HUES48 (cell line): ENCODE data around the gene TROAP.
"Not testable (repeated sequence)": the region's sequence is repeated elsewhere in the genome, so short reads cannot be mapped to it uniquely, and the experiment has no call there.

Source experiments
- H3K27ac ChIP-seq: one replicate; pipeline ENCODE4 v1.7.0; 2013; ENCODE audit warnings: low read depth, low read length, inconsistent platforms
- H3K27me3 ChIP-seq: 2 replicates; pipeline ENCODE4 v1.6.1; 2013; ENCODE audit warnings: mild to moderate bottlenecking, low read length; ENCODE audit not compliant: control insufficient read depth, insufficient read depth
- H3K36me3 ChIP-seq: 2 replicates; pipeline ENCODE4 v1.6.1; 2013; ENCODE audit warnings: low read length; ENCODE audit not compliant: control insufficient read depth, insufficient read depth
- H3K4me1 ChIP-seq: 2 replicates; pipeline ENCODE4 v1.6.1; 2013; ENCODE audit warnings: mild to moderate bottlenecking, low read length; ENCODE audit not compliant: control insufficient read depth, insufficient read depth
- H3K4me3 ChIP-seq: 2 replicates; pipeline ENCODE4 v1.5.1; 2013; ENCODE audit warnings: mild to moderate bottlenecking, low read depth, low read length
- H3K9ac ChIP-seq: 2 replicates; pipeline ENCODE4 v1.6.1; 2013; ENCODE audit warnings: mild to moderate bottlenecking, low read depth, low read length, moderate library complexity
- H3K9me3 ChIP-seq: 2 replicates; pipeline ENCODE4 v1.6.1; 2013; ENCODE audit warnings: low read length; ENCODE audit not compliant: control insufficient read depth, insufficient read depth

The TROAP gene

GRCh38 chr12:49314811-49315210 lies 8.2 kb upstream of the TROAP start:
- Histone ChIP-seq H3K4me3 (no peak overlapping the region), H3K27ac (no peak overlapping the region), H3K36me3 (no peaks in the 10 kb centered on the region), H3K4me1 (no peaks in the 10 kb centered on the region), H3K9me3 (no peaks in the 10 kb centered on the region), H3K27me3 (no peaks in the 10 kb centered on the region), H3K9ac (no peak overlapping the region)

GRCh38 chr12:49317118-49317517 lies 5.9 kb upstream of the TROAP start:
- H3K9ac ChIP-seq: not testable (repeated sequence)

GRCh38 chr12:49320411-49321103 lies 2.5 kb upstream of the TROAP start:
- H3K27ac ChIP-seq, H3K9ac ChIP-seq, H3K36me3 ChIP-seq, H3K27me3 ChIP-seq, H3K9me3 ChIP-seq, H3K4me3 ChIP-seq: not testable (repeated sequence)
- peaks cover 11% of the 10 kb centered on the region; the same call in 1 of the 2 replicates for H3K4me1 ChIP-seq

More at GRCh38 chr12:49317118-49317517, 5.9 kb upstream of the TROAP start:
- not testable (repeated sequence) for H3K9me3 ChIP-seq, H3K36me3 ChIP-seq, H3K4me1 ChIP-seq, H3K27ac ChIP-seq, H3K4me3 ChIP-seq, H3K27me3 ChIP-seq

- Histone ChIP-seq H3K27ac (peak overlapping the region; percentile 78), H3K9ac (peak overlapping the region; percentile 69), H3K36me3 (peaks cover 25% of the 10 kb centered on the region), H3K4me1 (peaks cover 11% of the 10 kb centered on the region; the same call in 1 of the 2 replicates), H3K4me3 (peak overlapping the region; percentile 91), H3K9me3 (no peaks in the 10 kb centered on the region), H3K27me3 (no peaks in the 10 kb centered on the region)
Measured at GRCh38 chr12:49322367-49322707, 718 bp upstream of the TROAP start.

GRCh38 chr12:49323524-49324097 lies 556 bp downstream of the TROAP start:
- H3K9me3 ChIP-seq: no peaks in the 10 kb centered on the region
- H3K9ac ChIP-seq: peak overlapping the region; percentile 74
- H3K27ac ChIP-seq: peak overlapping the region; percentile 78
- peaks cover 31% of the 10 kb centered on the region for H3K36me3 ChIP-seq
- H3K4me1 ChIP-seq: peaks cover 11% of the 10 kb centered on the region; the same call in 1 of the 2 replicates
- H3K27me3 ChIP-seq: no peaks in the 10 kb centered on the region
- H3K4me3 ChIP-seq: peak overlapping the region; percentile 91

- H3K4me3 ChIP-seq: no peak overlapping the region
- H3K27ac ChIP-seq: no peak overlapping the region
- H3K9me3 ChIP-seq: no peaks in the 10 kb centered on the region
- no peak overlapping the region for H3K9ac ChIP-seq
- no peaks in the 10 kb centered on the region for H3K27me3 ChIP-seq
- peaks cover 50% of the 10 kb centered on the region for H3K36me3 ChIP-seq
- H3K4me1 ChIP-seq: peaks cover 11% of the 10 kb centered on the region; the same call in 1 of the 2 replicates
Measured at GRCh38 chr12:49325606-49326005, 2.6 kb downstream of the TROAP start.

GRCh38 chr12:49327368-49327767 lies 4.3 kb downstream of the TROAP start:
- H3K4me1 ChIP-seq: peaks cover 5% of the 10 kb centered on the region; the same call in 1 of the 2 replicates
- H3K36me3 ChIP-seq: peaks cover 59% of the 10 kb centered on the region
- H3K9ac ChIP-seq: no peak overlapping the region
- H3K27me3 ChIP-seq: peaks cover 7% of the 10 kb centered on the region
- H3K4me3 ChIP-seq: no peak overlapping the region
- H3K9me3 ChIP-seq: no peaks in the 10 kb centered on the region
- no peak overlapping the region for H3K27ac ChIP-seq

GRCh38 chr12:49327887-49328286 lies 4.8 kb downstream of the TROAP start:
- Histone ChIP-seq H3K27ac (no peak overlapping the region), H3K4me1 (peaks cover 8% of the 10 kb centered on the region; the same call in 1 of the 2 replicates), H3K36me3 (peaks cover 59% of the 10 kb centered on the region), H3K27me3 (peaks cover 12% of the 10 kb centered on the region), H3K4me3 (no peak overlapping the region), H3K9me3 (no peaks in the 10 kb centered on the region), H3K9ac (no peak overlapping the region)

GRCh38 chr12:49328816-49329215 lies 5.8 kb downstream of the TROAP start:
- H3K36me3 ChIP-seq: peaks cover 59% of the 10 kb centered on the region
- H3K4me3 ChIP-seq: no peak overlapping the region
- no peak overlapping the region for H3K9ac ChIP-seq
- peaks cover 6% of the 10 kb centered on the region; the same call in 1 of the 2 replicates for H3K4me1 ChIP-seq
- no peak overlapping the region for H3K27ac ChIP-seq
- H3K9me3 ChIP-seq: no peaks in the 10 kb centered on the region
- peaks cover 22% of the 10 kb centered on the region for H3K27me3 ChIP-seq

GRCh38 chr12:49330032-49330619 lies 7.1 kb downstream of the TROAP start:
- Histone ChIP-seq H3K9ac (no peak overlapping the region), H3K4me1 (peaks cover 4% of the 10 kb centered on the region; the same call in 1 of the 2 replicates), H3K27ac (no peak overlapping the region), H3K36me3 (peaks cover 56% of the 10 kb centered on the region), H3K27me3 (peaks cover 35% of the 10 kb centered on the region), H3K9me3 (no peaks in the 10 kb centered on the region), H3K4me3 (no peak overlapping the region)
